Muscle layer of colon (tissue), 2 donors: ENCODE results near the gene MYO5C.

Experiments
- H3K27ac ChIP-seq: one replicate; pipeline ENCODE4 v1.7.0; 2013; ENCODE audit warnings: low read depth, mild to moderate bottlenecking, low read length, moderate library complexity
- H3K27me3 ChIP-seq, 2 donors: one replicate each; pipeline ENCODE4 v1.7.0; 2013; ENCODE audit warnings: low read length in 2 of 2, mild to moderate bottlenecking in 2 of 2; ENCODE audit not compliant: insufficient read depth in 2 of 2, control insufficient read depth in 1 of 2
- H3K36me3 ChIP-seq: one replicate; pipeline ENCODE4 v1.7.0; 2013; ENCODE audit warnings: mild to moderate bottlenecking, low read length; ENCODE audit not compliant: insufficient read depth
- H3K4me1 ChIP-seq: one replicate; pipeline ENCODE4 v1.7.0; 2013; ENCODE audit warnings: mild to moderate bottlenecking, low read length; ENCODE audit not compliant: insufficient read depth
- H3K4me3 ChIP-seq, 2 donors: one replicate each; pipeline ENCODE4 v1.7.0; 2013; ENCODE audit warnings: low read length in 2 of 2, low read depth in 1 of 2, mild to moderate bottlenecking in 1 of 2, moderate library complexity in 1 of 2
- H3K9ac ChIP-seq: one replicate; pipeline ENCODE4 v1.7.0; 2013; ENCODE audit warnings: low read length
- H3K9me3 ChIP-seq: one replicate; pipeline ENCODE4 v1.7.0; 2013; ENCODE audit warnings: mild to moderate bottlenecking, low read length
- donor health status: abdominal sarcoma.
- donor health status: Adenocarcinoma of cecum.

MYO5C gene

DNA sequence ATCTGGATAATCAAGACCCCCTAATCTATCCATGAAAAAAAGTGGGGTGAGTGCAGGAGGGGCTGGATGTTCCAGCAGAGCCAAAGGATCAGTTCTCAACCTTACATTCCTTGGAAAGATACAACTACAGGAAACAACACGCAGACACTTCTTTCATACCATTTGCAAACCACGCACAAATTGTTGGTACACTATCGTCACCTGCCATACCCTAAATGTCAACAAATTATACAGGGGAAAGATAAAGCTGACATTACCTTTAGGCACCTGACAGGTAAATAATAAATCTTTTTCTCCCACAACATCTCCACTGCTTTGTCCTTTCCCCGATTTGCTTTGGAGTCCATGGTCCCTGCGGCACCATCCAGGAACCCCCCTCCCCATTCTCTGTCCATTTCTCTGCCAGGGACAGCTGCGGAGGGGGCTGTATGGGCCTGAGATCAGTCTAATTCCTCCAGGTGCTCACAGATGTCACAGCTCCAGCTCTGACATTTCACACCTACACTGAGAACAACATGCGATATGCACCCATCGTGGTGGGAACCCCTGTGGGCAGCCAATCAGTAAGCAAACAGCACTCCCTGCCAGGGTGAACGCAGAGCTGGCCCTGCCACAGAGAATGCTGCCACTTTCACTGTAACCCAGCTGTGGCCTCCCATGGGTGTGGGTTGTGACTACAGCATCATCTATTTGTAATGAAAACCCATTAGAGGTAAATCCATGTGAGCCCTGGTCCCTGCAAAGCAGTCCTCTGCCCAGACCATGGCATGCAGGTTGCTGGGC is 145.4 kb downstream of the MYO5C start:
- Histone ChIP-seq H3K27ac (no peak overlapping the region), H3K36me3 (peaks cover 25% of the 10 kb centered on the region), H3K4me3 (no peak overlapping the region), H3K27me3 (no peaks in the 10 kb centered on the region), H3K9me3 (no peaks in the 10 kb centered on the region), H3K9ac (no peak overlapping the region), H3K4me1 (no peaks in the 10 kb centered on the region)

DNA sequence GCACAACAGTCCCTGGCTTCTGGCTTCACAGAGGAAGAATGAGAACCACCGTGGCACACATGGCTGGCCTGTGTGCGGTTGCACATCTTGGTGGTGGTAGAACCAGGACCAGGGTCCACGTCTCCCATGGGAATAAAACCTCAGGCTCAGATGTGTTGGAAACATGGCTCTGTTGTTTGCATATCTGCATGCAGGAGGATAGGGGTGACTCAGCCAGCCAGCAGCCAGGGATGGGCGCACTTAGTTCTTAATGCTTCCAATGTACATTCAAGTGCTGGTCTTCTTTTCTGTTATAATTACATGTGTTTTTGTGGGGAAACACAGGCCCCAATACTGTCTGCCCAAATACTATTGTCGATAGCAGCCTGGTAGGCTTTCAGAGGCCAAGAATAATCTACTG is 147.2 kb downstream of the MYO5C start:
- Histone ChIP-seq H3K27ac (no peak overlapping the region), H3K9me3 (no peaks in the 10 kb centered on the region), H3K9ac (no peak overlapping the region), H3K4me3 (no peak overlapping the region), H3K36me3 (peaks cover 39% of the 10 kb centered on the region), H3K27me3 (no peaks in the 10 kb centered on the region), H3K4me1 (no peaks in the 10 kb centered on the region)

DNA sequence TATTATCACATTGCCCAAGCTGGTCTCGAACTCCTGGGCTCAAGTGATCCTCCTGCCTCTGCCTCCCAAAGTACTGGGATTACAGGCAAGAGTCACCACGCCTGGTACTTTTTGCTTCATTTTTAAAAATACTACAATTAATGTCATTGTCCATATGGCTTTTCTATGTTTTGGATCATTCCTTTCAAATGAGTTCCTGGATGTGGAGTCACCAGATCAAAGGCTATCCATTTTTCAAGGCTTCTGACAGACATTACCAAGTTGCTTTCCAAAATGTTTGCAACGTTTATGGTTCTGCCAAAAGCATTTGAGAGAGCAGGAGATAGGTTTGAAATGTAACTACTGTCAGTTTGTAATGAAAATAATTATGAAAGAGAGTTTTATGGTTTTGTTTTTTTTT is 148.8 kb downstream of the MYO5C start:
- H3K27ac ChIP-seq: no peak overlapping the region
- no peaks in the 10 kb centered on the region for H3K9me3 ChIP-seq
- H3K27me3 ChIP-seq: no peaks in the 10 kb centered on the region
- H3K4me3 ChIP-seq: no peak overlapping the region
- peaks cover 36% of the 10 kb centered on the region for H3K36me3 ChIP-seq
- no peaks in the 10 kb centered on the region for H3K4me1 ChIP-seq
- H3K9ac ChIP-seq: no peak overlapping the region

DNA sequence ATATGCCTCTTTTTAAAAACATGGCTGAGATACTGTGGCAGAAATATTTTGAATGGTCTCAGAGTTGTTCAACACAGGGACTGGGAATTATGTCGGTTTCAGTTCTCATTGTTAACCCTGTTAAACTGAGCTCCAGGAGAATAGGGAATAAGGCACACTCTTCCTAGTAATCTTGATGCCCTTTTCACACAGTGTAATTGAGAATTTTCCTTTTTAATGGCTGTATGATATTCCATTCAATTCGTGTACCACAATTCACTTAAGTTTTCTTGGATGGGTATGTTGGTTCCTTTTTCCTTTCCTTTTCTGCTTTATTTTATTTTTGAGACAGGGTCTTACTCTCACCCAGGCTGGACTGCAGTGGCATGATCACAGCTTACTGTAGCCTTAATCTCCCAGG is 149.3 kb downstream of the MYO5C start:
- Histone ChIP-seq H3K27me3 (no peaks in the 10 kb centered on the region), H3K9me3 (no peaks in the 10 kb centered on the region), H3K27ac (no peak overlapping the region), H3K36me3 (peaks cover 32% of the 10 kb centered on the region), H3K9ac (no peak overlapping the region), H3K4me3 (no peak overlapping the region), H3K4me1 (no peaks in the 10 kb centered on the region)

DNA sequence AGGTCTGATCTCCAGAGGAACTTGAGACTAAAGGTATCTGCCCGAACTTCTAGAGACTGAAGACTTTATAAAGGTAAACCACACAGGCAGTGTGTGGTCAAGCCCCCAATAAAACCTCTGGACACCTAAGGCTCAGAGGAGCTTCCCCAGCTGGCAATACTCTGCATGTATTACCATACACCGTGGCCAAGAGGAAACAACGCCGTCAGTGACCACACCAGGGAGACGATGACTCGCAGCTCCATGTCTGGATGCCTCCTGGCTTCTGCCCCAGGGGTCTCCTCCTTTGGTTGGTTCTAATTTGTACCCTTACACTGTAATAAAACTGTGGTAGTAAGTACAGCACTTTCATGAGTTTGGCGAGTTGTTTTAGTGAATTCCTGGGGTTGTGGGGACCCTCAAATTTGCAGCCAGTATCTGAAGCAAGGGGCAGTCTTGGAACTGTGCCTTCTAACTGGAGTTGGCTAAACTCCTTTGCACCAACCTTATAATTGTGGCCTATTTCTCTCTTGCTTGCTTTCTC is 150.9 kb downstream of the MYO5C start:
- H3K36me3 ChIP-seq: peaks cover 24% of the 10 kb centered on the region
- H3K4me3 ChIP-seq: no peak overlapping the region
- H3K9me3 ChIP-seq: no peaks in the 10 kb centered on the region
- no peaks in the 10 kb centered on the region for H3K27me3 ChIP-seq
- peaks cover 2% of the 10 kb centered on the region for H3K4me1 ChIP-seq
- H3K27ac ChIP-seq: no peak overlapping the region
- no peak overlapping the region for H3K9ac ChIP-seq

GRCh38 chr15:52143873-52144272 is 151.7 kb downstream of the MYO5C start:
- no peak overlapping the region for H3K27ac ChIP-seq
- H3K36me3 ChIP-seq: peaks cover 15% of the 10 kb centered on the region
- no peak overlapping the region for H3K9ac ChIP-seq
- H3K4me3 ChIP-seq: no peak overlapping the region
- no peaks in the 10 kb centered on the region for H3K9me3 ChIP-seq
- H3K4me1 ChIP-seq: peaks cover 4% of the 10 kb centered on the region
- H3K27me3 ChIP-seq: no peaks in the 10 kb centered on the region
